Left cardiac atrium (tissue), 4 donors: ENCODE data around the gene SPECC1. TPM values are rescaled to one million over a fixed set of nuclear protein-coding genes. Genes with fewer than 3 reads are reported as not detected.
"Not testable (repeated sequence)": the region's sequence is repeated elsewhere in the genome, so short reads cannot be mapped to it uniquely, and the experiment has no call there.

Experiments
- ATAC-seq, 2 donors: fragments of 200-7000 bp; cut with Tn5 transposase; one replicate each; pipeline ENCODE4 v1.9.1; 2020; ENCODE audit warnings: mild to moderate bottlenecking in 2 of 2, moderate library complexity in 2 of 2
- DNase-seq: peaks from one replicate; pipeline ENCODE4 v3.0.0-alpha.2; 2020
- intact Hi-C, 2 donors: fragments of 100-400 bp; cut with DNase I; formaldehyde crosslinking; loops; one replicate each; pipeline versions ENCODE4 v1.14.1 to v1.15.1; 2022 to 2023
- long read RNA-seq: library from polyadenylated mRNA; unstranded; transcript quantifications from one replicate; pipeline ENCODE4 v2.0.0, GENCODE V29; 2021
- total RNA-seq, 2 donors: library from RNA; stranded (reverse); fragmentation: NEBNext Ultra II Directional; extraction: Animal tissue kit (Norgen Biotek cat#: 25700); gene quantifications; one replicate each; pipeline ENCODE4 v1.2.1, GENCODE V29; 2021
- donor health status: DM: no; HTN: yes; CAD: no.
- donor health status: DM: no; HTN: yes; CAD: no; lungs with severe emphysema.
- donor health status: DM: yes; HTN: yes; CAD: no.
- donor health status: Dilated cardiomyopathy.

SPECC1 gene, protein sequence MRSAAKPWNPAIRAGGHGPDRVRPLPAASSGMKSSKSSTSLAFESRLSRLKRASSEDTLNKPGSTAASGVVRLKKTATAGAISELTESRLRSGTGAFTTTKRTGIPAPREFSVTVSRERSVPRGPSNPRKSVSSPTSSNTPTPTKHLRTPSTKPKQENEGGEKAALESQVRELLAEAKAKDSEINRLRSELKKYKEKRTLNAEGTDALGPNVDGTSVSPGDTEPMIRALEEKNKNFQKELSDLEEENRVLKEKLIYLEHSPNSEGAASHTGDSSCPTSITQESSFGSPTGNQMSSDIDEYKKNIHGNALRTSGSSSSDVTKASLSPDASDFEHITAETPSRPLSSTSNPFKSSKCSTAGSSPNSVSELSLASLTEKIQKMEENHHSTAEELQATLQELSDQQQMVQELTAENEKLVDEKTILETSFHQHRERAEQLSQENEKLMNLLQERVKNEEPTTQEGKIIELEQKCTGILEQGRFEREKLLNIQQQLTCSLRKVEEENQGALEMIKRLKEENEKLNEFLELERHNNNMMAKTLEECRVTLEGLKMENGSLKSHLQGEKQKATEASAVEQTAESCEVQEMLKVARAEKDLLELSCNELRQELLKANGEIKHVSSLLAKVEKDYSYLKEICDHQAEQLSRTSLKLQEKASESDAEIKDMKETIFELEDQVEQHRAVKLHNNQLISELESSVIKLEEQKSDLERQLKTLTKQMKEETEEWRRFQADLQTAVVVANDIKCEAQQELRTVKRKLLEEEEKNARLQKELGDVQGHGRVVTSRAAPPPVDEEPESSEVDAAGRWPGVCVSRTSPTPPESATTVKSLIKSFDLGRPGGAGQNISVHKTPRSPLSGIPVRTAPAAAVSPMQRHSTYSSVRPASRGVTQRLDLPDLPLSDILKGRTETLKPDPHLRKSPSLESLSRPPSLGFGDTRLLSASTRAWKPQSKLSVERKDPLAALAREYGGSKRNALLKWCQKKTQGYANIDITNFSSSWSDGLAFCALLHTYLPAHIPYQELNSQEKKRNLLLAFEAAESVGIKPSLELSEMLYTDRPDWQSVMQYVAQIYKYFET
- 10 to 100 TPM; 12.6 to 14.2 TPM for total RNA-seq
- long read RNA-seq, partial matches to known transcripts, result 2 of 4 reads
- long read RNA-seq, other reads (novel, unspliced or antisense), result 0 of 4 reads

DNA sequence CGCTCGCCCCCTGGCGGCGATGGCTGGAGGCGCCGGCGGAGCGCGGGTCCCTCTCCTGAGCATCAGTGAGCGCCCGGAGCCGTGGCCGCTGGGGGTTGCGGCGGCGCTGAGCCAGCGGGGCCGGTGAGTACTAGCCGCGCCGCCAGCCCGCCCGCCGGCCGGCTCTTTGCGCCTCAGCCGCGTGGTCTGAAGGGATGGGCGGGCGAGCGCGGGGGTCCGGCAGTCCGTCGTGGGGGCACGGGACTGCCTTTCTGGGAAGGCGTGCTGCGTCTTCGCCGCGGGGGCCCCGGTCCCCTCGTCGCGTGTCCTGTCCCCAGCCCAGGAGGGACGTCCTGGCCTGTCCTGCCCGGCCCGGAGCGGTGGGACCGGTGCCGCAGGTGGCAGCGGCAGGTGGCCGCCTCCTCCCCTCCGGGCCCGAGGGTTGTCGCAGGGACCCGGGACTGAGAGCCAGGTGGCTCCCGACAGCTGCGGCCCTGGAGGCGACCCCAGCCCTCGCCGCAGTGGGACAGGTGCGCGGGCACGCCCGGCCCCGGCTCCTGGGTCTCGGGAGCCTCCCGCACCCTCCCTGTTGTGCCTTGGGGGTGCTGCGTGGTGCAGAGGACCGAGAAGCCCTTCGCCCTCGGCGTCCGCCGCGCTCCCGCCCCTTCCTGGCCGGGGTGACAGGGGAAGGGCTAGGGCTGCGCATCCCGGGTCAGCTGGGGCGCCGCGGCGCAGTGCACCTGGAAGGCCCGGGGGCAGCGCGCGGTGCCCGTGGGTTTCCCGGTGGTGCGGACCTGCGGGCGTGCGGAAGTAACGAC lies at the start of gene SPECC1:
Gene SPECC1, plus strand, starts transcription at position 58 of the 797 bp plus-strand sequence. CDS start 87,293 bp downstream, outside the sequence.
- DNase-seq (peak; percentile 82), ATAC-seq (peak; percentile 97 to 99)
- intact Hi-C loops, result loop anchor here (5.0 kb wide), 2 partner anchors 88 to 108 kb away; no protein-coding TSS in a partner anchor

DNA sequence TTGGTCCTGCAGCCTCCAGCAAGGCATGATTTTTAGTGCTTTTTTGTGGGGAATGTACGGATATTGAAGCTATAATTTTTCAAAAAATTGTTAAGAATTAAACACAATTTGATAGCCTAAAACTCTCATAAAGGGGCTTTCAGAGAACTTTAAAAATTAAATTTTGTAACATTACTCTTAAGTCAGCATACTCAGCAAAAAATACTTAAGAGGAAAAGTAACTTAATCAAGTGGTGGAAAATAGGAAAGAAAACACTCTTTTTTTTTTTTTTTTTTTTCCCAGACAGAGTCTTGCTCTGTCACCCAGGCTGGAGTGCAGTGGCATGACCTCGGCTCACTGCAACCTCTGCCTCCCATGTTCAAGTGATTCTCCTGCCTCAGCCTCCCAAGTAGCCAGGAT lies 46.2 kb upstream of the SPECC1 start:
- ATAC-seq, DNase-seq, intact Hi-C loops: not testable (repeated sequence)

DNA sequence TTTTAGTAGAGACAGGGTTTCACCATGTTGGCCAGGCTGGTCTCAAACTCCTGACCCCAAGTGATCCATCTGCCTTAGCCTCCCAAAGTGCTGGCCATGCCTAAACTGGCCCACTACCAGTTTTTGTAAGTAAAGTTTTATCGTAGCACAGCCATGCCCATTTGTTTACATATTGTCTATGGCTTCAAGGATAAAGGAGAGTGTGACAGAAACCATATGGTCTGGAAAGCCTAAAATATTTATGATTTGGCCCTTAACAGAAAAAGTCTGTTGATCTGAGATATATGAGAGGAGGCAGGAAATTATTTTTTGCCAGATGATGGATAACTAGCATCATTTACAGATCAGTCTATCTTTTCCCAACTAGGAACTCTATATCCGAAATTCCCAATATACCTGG lies 36.0 kb upstream of the SPECC1 start:
- ATAC-seq, result no peak
- no peak for DNase-seq
- intact Hi-C loops, result no loop called here

DNA sequence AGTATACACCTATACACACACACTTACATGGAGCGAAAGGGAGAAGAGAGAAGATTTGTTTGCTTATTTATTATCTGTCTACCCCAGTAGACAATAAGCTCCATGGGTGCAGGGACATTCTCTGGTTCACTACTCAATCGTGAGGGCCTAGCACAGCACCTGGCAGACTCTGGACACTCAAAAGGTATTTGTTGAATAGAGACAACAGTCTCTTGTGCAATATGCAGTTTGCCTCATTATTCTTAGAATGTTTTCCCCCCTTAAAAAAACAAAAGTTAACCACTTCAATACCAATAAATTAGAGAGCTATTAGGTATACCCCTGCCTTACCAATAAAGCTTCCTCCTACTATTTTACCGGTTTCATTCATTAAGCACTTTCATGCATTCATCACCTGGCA lies 33.6 kb upstream of the SPECC1 start:
- ATAC-seq (no peak), DNase-seq (no peak)
- intact Hi-C loops, result no loop called here

DNA sequence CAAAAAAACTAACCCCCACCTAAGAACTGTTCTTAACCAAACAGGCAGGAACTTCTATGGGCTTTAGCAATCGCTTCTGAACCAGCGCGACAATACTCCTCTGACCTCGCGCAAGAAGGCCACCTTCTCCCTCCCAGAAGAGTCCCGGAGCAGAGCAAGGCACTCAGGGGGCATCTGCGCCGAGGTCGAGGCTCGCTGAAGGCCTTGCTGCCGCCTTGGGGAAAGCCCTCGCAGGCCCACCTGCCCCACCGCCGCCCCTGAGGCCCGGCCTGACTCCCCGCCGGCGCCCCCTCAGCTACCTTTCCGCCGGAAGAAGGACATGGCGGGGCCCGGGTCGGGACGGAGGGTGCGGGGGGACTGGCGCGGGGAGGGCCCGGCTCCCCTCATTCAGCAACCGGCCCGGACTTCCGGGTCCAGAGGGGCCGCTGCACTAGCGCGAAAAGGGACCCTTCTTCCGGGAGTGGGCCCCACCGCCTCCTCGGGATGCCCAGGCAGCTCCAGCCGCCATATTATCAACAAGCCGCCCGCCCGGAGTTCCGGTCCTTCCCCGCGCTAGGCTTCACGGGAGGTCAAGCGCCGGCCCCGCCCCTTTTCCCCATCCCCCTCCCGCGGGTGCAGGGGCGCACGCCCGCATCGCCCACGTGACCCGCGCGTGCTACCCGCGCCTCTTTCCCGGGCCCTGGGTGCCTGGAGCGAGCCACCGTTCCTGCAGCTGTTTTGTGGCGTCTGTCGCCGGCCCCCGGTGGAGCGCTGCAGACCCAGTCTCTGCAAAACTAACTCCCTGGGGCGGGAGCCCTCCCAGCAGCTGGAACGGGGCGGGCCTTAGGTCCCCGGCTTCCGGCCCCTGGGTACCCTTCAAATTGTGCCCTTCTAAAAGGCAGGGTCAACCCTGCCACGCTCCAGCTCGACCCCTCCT lies 31.6 kb upstream of the SPECC1 start, which contains the start of gene AKAP10:
Gene AKAP10, minus strand, starts transcription at position 536 of the 916 bp plus-strand sequence. Its CDS starts 149 bp downstream, at position 387.
- intact Hi-C loops, result no loop called here
- DNase-seq (peak; percentile 95), ATAC-seq (peak; percentile 97)

DNA sequence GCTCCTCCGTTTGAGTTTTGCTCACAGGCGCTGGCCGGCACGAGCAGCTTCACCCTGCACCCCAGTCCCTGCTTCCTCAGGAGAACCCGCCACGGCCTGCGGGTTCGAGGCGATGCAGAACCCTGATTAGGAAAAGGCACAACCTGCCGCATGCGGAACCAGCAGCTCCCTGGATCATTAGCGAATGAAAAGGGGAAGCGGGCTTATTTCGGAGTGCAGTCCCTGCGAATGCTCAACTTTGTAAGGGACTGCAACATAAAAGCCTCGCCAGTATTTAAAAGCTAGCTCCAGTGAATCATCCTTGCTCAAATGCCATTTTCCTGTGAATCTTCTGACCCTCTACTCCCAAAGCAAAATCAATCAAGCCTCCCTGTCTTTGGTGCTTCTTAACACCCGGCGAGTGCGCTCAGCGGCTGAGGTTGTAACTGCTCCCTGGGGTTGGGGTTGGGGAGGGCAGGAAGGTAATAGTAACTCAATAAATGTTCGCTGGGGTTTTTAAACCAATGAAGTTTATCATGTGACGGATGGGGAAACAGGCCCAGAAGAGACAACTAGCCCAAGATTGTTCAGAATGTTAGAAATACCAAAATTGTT lies 30.9 kb upstream of the SPECC1 start:
- intact Hi-C loops, result no loop called here
- ATAC-seq, result peak; percentile 1 to 2
- DNase-seq, result no peak

DNA sequence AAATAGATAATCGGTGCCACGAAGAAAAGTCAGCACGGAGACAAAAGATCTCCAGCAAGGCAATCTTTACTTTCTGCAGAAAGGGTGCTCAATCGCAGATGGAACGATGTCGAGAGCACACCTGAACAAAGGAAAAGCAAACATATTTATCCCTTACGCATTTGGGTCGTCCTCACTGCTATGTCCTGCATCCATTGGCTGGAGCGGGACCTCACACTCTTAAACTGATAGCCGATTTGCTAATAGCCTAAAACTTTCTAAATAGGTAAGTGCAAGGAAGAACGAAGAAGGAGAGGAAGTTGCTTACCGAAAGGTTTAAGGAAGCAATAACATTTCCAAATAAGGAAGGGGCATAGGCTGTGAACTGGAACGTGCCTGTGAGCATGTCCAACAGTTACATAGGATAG lies 30.4 kb upstream of the SPECC1 start:
- ATAC-seq, result no peak
- intact Hi-C loops, result no loop called here
- DNase-seq, result no peak

DNA sequence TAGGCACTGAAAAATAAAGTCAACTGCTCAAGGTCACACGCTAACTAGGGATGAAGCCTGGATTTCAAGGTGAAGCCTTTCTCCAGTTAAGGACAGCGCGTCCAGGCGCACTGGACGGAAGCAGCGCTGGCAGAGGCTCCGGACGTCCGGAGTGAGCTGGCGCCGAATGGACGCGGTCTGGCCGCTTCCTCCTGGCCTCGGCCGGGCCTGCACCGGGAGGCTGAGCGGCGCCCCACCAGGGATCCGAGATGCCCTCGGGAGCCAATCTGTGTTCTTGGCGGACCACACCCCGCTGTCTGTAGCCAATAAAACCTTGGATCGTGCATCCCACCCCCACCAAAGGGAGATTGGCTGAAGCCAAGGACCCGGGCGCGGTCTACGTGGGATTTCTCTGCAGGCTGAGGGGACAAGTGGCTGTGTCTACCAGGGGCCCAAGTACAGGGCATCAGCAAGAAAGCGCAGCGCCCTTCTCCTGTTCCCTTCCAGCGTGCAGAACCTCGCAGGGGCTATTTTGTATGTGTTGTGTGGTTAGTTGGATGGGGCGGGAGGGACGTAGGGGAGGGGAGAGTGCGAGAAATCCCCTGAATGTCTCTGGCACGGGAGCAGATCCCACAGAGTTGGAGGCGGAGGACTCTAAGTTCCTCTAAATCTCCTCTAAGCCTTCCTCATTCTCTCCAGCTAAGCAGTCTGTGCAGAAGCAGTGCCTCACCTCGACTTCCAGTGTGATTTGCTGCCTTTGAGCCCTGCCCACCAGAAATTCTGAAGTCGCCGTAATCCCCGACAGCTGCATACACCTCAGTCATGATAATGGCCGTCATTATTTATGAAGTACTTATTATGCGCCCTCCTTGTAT lies 29.0 kb upstream of the SPECC1 start:
- intact Hi-C loops, result no loop called here
- ATAC-seq (peak in 1 of 2 donors; percentile 23), DNase-seq (peak; percentile 63)

DNA sequence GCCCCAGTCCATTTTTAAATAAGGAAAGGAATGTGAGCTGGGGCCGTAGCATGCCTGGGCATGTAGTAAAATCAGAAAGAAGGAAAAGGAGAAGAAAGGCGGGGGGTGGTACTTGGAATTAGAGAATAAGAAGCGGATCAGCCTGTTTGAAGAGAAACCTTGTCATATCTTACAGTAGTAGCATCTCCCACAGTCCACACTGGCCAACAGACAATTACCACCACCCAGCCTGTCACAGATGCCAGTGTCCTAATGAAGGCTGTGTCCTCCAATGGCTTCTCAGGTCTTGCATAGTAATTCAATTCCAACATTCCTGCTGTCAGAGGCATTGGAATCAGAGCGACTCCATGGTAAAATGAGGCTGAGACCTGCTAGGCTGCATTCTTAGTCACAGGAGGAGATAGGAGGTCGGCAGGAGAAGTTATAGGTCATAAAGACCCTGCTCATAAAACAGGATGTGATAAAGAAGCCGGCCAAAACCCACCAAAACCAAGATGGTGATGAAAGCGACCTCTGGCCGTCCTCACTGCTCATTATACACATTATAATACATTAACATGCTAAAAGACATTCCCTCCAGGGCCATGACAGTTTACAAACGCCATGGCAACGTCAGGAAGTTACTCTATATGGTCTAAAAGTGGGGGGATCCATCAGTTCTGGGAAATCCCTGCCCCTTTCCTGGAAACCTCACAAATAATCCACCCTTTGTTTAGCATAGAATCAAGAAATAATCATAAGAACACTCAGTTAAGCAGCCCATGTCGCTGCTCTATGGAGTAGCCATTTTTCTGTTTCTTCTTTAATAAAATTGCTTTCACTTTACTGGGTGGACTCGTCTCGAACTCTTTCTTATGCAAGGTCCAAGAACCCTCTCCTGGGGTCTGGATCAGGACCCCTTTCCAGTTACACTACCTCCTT lies 22.0 kb upstream of the SPECC1 start:
- no peak for DNase-seq
- intact Hi-C loops, result loop anchor here in 1 of 2 donors (5.0 kb wide), 1 partner anchor 130 kb away; no protein-coding TSS in a partner anchor

DNA sequence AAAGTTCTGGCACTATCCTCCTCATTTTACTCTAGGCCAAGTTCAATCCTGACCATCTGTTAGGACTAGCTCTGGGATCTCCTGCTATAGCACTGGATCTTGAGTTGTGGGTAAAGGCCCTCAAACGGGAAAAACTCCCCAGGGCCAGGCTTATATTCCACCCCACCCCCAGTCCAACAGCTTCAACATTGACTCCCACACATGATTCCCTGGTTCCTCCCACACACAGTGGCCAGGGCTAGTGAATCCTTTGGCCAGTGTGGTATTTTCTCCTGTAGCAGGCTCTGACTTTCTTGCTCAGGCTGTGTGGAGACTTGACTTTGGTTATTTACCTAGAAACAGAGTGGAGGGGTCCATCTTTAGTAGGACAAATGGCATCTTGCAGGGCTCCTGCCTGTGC lies 21.3 kb upstream of the SPECC1 start:
- intact Hi-C loops, result loop anchor here in 1 of 2 donors (5.0 kb wide), 1 partner anchor 129 kb away; no protein-coding TSS in a partner anchor
- no peak for DNase-seq

More for the DNA sequence above, 22.0 kb upstream of the SPECC1 start:
- ATAC-seq, result no peak

DNA sequence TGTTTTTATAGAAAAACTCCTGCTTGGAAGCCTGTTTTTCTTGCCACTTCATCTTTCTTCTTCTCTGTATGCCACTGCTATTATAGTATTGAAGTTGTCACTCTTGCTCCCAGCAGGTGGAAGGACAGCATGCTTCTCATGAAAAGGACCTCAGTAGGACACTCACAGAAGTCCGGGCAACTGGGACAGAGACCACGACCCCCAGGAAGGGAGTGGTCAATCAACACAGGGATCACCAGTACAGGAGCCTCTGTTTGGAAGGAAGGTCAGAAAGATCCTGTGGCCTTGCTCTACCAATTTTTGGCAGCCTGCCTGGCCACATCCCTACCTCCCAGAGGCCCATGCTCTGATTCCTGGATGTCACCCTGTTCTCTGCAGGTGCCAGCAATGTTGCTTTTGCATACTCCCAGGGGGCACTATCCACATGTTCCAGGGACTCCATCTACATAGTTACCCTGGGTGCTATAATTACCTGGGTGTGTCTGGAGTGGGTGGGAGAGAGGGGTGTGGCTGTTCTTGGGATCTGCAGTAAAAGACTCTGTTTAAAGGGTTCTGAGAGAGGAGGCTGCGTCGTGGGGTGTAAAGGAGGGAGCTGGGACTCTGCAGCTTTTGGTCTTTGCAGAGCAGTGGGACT lies 17.8 kb upstream of the SPECC1 start:
- intact Hi-C loops, result loop anchor here (10.0 kb wide), 3 partner anchors 233 to 333 kb away; no protein-coding TSS in a partner anchor
- no peak for DNase-seq
- no peak for ATAC-seq

More for the DNA sequence above, 21.3 kb upstream of the SPECC1 start:
- ATAC-seq, result no peak

DNA sequence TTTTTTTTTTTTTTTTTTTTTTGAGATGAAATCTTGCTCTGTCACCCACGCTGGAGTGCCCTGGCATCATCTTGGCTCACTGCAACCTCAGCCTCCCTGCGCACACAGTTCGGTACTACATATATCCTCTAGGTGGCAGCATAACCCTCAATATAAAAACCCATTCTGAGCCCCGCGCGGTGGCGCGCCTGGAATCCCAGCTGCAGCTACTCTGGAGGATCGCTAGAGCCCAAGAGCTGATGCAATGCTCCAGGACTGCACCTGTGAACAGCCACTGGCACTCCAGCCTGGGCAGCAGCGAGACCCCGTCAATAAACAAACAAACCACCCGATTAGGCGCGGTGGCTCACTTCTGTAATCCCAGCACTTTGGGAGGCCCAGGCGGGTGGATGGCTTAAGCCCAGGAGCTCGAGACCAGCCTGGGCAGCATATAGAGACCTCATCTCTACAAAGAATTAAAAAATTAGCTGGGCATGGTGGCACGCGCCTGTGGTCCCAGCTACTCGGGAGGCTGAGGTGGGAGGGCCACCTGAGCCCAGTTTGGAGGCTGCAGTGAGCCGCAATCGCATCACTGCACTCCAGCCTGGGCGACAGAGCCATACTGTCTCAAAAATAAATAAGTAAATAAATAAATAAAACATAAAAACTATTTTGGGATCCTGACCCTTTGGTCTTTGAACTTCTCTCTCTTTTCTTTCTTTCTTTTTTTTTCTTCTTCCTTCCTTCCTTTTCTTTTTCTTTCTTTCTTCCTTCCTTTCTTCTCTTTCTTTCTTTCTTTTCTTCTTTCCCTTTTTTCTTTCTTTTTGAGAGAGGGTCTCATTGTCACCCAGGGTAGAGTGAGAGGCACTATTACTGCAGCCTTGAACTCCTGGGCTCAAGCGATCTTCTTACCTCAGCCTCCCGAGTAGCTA lies 16.1 kb upstream of the SPECC1 start:
- intact Hi-C loops, result loop anchor here (2.0 to 10.0 kb wide), 4 partner anchors 124 to 332 kb away; no protein-coding TSS in a partner anchor
- peak; percentile 98 for ATAC-seq

DNA sequence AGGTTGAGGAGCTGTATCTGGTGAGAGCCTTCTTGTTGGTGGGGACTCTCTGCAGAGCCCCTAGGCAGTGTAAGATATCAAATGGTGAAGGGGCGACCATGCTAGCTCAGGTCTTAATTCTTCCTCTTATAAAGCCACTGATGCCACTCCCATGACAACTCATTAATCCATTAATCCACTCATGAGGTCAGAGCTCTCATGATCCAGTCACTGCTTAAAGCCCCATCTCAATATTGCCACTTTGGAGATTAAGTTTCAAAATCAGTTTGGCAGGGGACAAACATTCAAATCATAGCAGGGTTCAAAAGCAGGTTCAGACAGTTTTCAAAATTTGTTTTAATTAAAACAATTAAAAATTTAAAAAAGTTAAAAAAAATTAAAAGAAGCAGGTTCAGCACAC lies 13.1 kb upstream of the SPECC1 start:
- DNase-seq, result no peak
- ATAC-seq, result no peak
- intact Hi-C loops, result loop anchor here (10.0 kb wide), 3 partner anchors 229 to 329 kb away; no protein-coding TSS in a partner anchor

More for the DNA sequence above, 16.1 kb upstream of the SPECC1 start:
- DNase-seq, result peak; percentile 89
